BLaER1 (cell line): ENCODE data around the gene PAF1.

Source experiments
- H3K27ac ChIP-seq: shearing (Covaris generic); formaldehyde crosslinking; 2 replicates; pipeline ENCODE4 v1.8.1; 2022
- H3K27me3 ChIP-seq: shearing (Covaris generic); formaldehyde crosslinking; 2 replicates; pipeline ENCODE4 v1.8.1; 2022
- H3K36me3 ChIP-seq: shearing (Covaris generic); formaldehyde crosslinking; 2 replicates; pipeline ENCODE4 v1.8.1; 2022
- H3K4me1 ChIP-seq: shearing (Covaris generic); formaldehyde crosslinking; 2 replicates; pipeline ENCODE4 v1.8.1; 2022
- H3K4me2 ChIP-seq: shearing (Covaris generic); formaldehyde crosslinking; 2 replicates; pipeline ENCODE4 v1.8.1; 2022
- H3K4me3 ChIP-seq: shearing (Covaris generic); formaldehyde crosslinking; 2 replicates; pipeline ENCODE4 v1.8.1; 2022
- H3K9ac ChIP-seq: shearing (Covaris generic); formaldehyde crosslinking; 2 replicates; pipeline ENCODE4 v1.8.1; 2022
- H3K9me3 ChIP-seq: shearing (Covaris generic); formaldehyde crosslinking; 2 replicates; pipeline ENCODE4 v1.8.1; 2022
- H4K20me1 ChIP-seq: shearing (Covaris generic); formaldehyde crosslinking; 2 replicates; pipeline ENCODE4 v1.8.1; 2022
- Cebpa-rat ChIP-seq: shearing (Covaris generic); IDR thresholded peaks from 2 replicates; pipeline ENCODE4 v1.8.1; 2022

The PAF1 gene

GRCh38 chr19:39372047-39372802 lies 18.7 kb downstream of the PAF1 start:
- TF ChIP-seq Cebpa-rat, result no peak
- Histone ChIP-seq H3K4me1 (peaks cover 5% of the 10 kb centered on the region; the same call in 1 of the 2 replicates), H3K9ac (no peak overlapping the region), H3K4me2 (no peak overlapping the region), H3K27me3 (no peaks in the 10 kb centered on the region), H3K9me3 (no peaks in the 10 kb centered on the region), H3K4me3 (no peak overlapping the region), H3K36me3 (peaks cover 99% of the 10 kb centered on the region), H4K20me1 (peaks cover 45% of the 10 kb centered on the region), H3K27ac (peak overlapping the region; percentile 13; the same call in 1 of the 2 replicates)

GRCh38 chr19:39370735-39371134 lies 20.2 kb downstream of the PAF1 start:
- no peak for TF ChIP-seq Cebpa-rat
- Histone ChIP-seq H3K36me3 (peaks cover 99% of the 10 kb centered on the region), H3K27ac (no peak overlapping the region), H3K9me3 (no peaks in the 10 kb centered on the region), H4K20me1 (peaks cover 37% of the 10 kb centered on the region), H3K4me1 (peaks cover 13% of the 10 kb centered on the region; the same call in 1 of the 2 replicates), H3K4me3 (no peak overlapping the region), H3K4me2 (no peak overlapping the region), H3K9ac (no peak overlapping the region), H3K27me3 (no peaks in the 10 kb centered on the region)

GRCh38 chr19:39369200-39369599 lies 21.7 kb downstream of the PAF1 start:
- Histone ChIP-seq H3K4me1 (peaks cover 23% of the 10 kb centered on the region), H3K27me3 (no peaks in the 10 kb centered on the region), H3K36me3 (peaks cover 99% of the 10 kb centered on the region), H3K4me3 (no peak overlapping the region), H3K4me2 (no peak overlapping the region), H3K9me3 (no peaks in the 10 kb centered on the region), H3K27ac (no peak overlapping the region), H3K9ac (no peak overlapping the region), H4K20me1 (peaks cover 31% of the 10 kb centered on the region)
- TF ChIP-seq Cebpa-rat, result no peak

GRCh38 chr19:39365531-39365930 lies 25.4 kb downstream of the PAF1 start:
- H3K9me3 ChIP-seq, result no peaks in the 10 kb centered on the region
- no peaks in the 10 kb centered on the region for H3K27me3 ChIP-seq
- peaks cover 50% of the 10 kb centered on the region for H3K4me1 ChIP-seq
- no peak overlapping the region for H3K4me3 ChIP-seq
- no peak overlapping the region for H3K9ac ChIP-seq
- H3K36me3 ChIP-seq, result peaks cover 89% of the 10 kb centered on the region
- no peak for TF ChIP-seq Cebpa-rat
- no peak overlapping the region for H3K4me2 ChIP-seq
- no peak overlapping the region for H3K27ac ChIP-seq
- H4K20me1 ChIP-seq, result peaks cover 40% of the 10 kb centered on the region

GRCh38 chr19:39363901-39364457 lies 26.9 kb downstream of the PAF1 start:
- Histone ChIP-seq H3K36me3 (peaks cover 89% of the 10 kb centered on the region), H3K4me1 (peaks cover 50% of the 10 kb centered on the region), H4K20me1 (peaks cover 38% of the 10 kb centered on the region), H3K4me3 (no peak overlapping the region), H3K9ac (peak overlapping the region; percentile 65), H3K4me2 (peak overlapping the region; percentile 74), H3K9me3 (no peaks in the 10 kb centered on the region), H3K27me3 (no peaks in the 10 kb centered on the region), H3K27ac (peak overlapping the region; percentile 58)
- TF ChIP-seq Cebpa-rat, result no peak

- no peaks in the 10 kb centered on the region for H3K9me3 ChIP-seq
- peak overlapping the region; percentile 65; the same call in 1 of the 2 replicates for H3K9ac ChIP-seq
- H3K27me3 ChIP-seq, result no peaks in the 10 kb centered on the region
- peak overlapping the region; percentile 74 for H3K4me2 ChIP-seq
- peak overlapping the region; percentile 58; the same call in 1 of the 2 replicates for H3K27ac ChIP-seq
- peaks cover 89% of the 10 kb centered on the region for H3K36me3 ChIP-seq
- no peak for TF ChIP-seq Cebpa-rat
- peaks cover 39% of the 10 kb centered on the region for H4K20me1 ChIP-seq
- no peak overlapping the region for H3K4me3 ChIP-seq
- peaks cover 50% of the 10 kb centered on the region for H3K4me1 ChIP-seq
Measured at GRCh38 chr19:39362682-39363657, 27.9 kb downstream of the PAF1 start.

GRCh38 chr19:39360599-39360998 lies 30.3 kb downstream of the PAF1 start:
- no peak overlapping the region for H3K4me3 ChIP-seq
- H3K36me3 ChIP-seq, result peaks cover 90% of the 10 kb centered on the region
- H3K4me2 ChIP-seq, result no peak overlapping the region

GRCh38 chr19:39359026-39359425 lies 31.9 kb downstream of the PAF1 start:
- TF ChIP-seq Cebpa-rat, result no peak

More at GRCh38 chr19:39360599-39360998, 30.3 kb downstream of the PAF1 start:
- H3K27ac ChIP-seq, result no peak overlapping the region
- H3K4me1 ChIP-seq, result peaks cover 37% of the 10 kb centered on the region
- H3K9me3 ChIP-seq, result no peaks in the 10 kb centered on the region
- no peaks in the 10 kb centered on the region for H3K27me3 ChIP-seq
- no peak for TF ChIP-seq Cebpa-rat
- 0 out of 2 replicates have a peak overlapping the region, but pooled peaks have one; percentile 4 for H3K9ac ChIP-seq
- peaks cover 62% of the 10 kb centered on the region for H4K20me1 ChIP-seq

GRCh38 chr19:39356647-39357046 lies 34.3 kb downstream of the PAF1 start:
- Histone ChIP-seq H3K36me3 (peaks cover 97% of the 10 kb centered on the region), H3K27ac (no peak overlapping the region), H4K20me1 (peaks cover 58% of the 10 kb centered on the region), H3K4me2 (no peak overlapping the region), H3K9ac (no peak overlapping the region), H3K4me3 (no peak overlapping the region), H3K4me1 (peaks cover under 1% of the 10 kb centered on the region; the same call in 1 of the 2 replicates), H3K27me3 (no peaks in the 10 kb centered on the region), H3K9me3 (no peaks in the 10 kb centered on the region)
- no peak for TF ChIP-seq Cebpa-rat

More at GRCh38 chr19:39359026-39359425, 31.9 kb downstream of the PAF1 start:
- Histone ChIP-seq H3K4me3 (no peak overlapping the region), H3K9me3 (no peaks in the 10 kb centered on the region), H3K4me1 (peaks cover 25% of the 10 kb centered on the region), H3K9ac (no peak overlapping the region), H3K27ac (no peak overlapping the region), H4K20me1 (peaks cover 61% of the 10 kb centered on the region), H3K4me2 (no peak overlapping the region), H3K36me3 (peaks cover 90% of the 10 kb centered on the region), H3K27me3 (no peaks in the 10 kb centered on the region)
